H1 (cell line): ENCODE measurements around the gene JADE1. TPM values are rescaled to one million over a fixed set of nuclear protein-coding genes. Genes with fewer than 3 reads are reported as not detected.

Source experiments
- BCL11A ChIP-seq, 2 experiments: IDR thresholded peaks; one replicate each; pipeline ENCODE4 v1.6.1; 2011; ENCODE audit warnings: low read depth in 2 of 2, low read length in 2 of 2, mild to moderate bottlenecking in 2 of 2
- CHD1 ChIP-seq: IDR thresholded peaks from 2 replicates; pipeline ENCODE4 v1.6.1; 2012; ENCODE audit warnings: low read depth, low read length, improper control_type of control experiment
- E2F6 ChIP-seq: IDR thresholded peaks from 2 replicates; pipeline ENCODE4 v1.6.1; 2012; ENCODE audit warnings: inconsistent platforms
- GABPA ChIP-seq: IDR thresholded peaks from 2 replicates; pipeline ENCODE4 v1.6.1; 2011; ENCODE audit warnings: mild to moderate bottlenecking, low read length, moderate library complexity, borderline replicate concordance; ENCODE audit not compliant: insufficient read depth
- NRF1 ChIP-seq: IDR thresholded peaks from 2 replicates; pipeline ENCODE4 v1.6.1; 2011; ENCODE audit warnings: mild to moderate bottlenecking, low read depth, low read length, improper control_type of control experiment
- RAD21 ChIP-seq, 2 experiments: IDR thresholded peaks in 1 of 2; conservative IDR thresholded peaks in 1 of 2; 2 replicates each; pipeline ENCODE4 v1.6.1; 2011; ENCODE audit warnings: low read depth in 2 of 2, low read length in 2 of 2, improper control_type of control experiment in 1 of 2, inconsistent platforms in 1 of 2, mild to moderate bottlenecking in 1 of 2, moderate library complexity in 1 of 2
- TEAD4 ChIP-seq: IDR thresholded peaks from 2 replicates; pipeline ENCODE4 v1.6.1; 2012; ENCODE audit warnings: low read depth, low read length, inconsistent platforms, mixed read lengths
- polyA plus RNA-seq, 7 experiments: library from polyadenylated mRNA; depleted of rRNA in 3 of 7; stranded (reverse) in 5 of 7; unstranded in 2 of 7; fragments of >200 nt in 5 of 7; fragments of 200-250 nt in 2 of 7; gene quantifications; 1 replicate in 5 of 7; 2 replicates in 1 of 7; 4 replicates in 1 of 7; pipeline versions ENCODE4 v1.2.1 to v1.2.3, GENCODE V29; 2011 to 2013; ENCODE audit warnings: missing spikeins in 2 of 7, mixed read lengths in 2 of 7
- total RNA-seq: library from RNA; stranded (reverse); fragmentation: NEBNext Ultra II Directional; extraction: Animal tissue kit (Norgen Biotek cat#: 25700); gene quantifications from 2 replicates; pipeline ENCODE4 v1.2.1, GENCODE V29; 2021
- TF ChIP-seq, protein P1 (sequence below): fragments of 300-600 bp; sonication (generic); IDR thresholded peaks from 2 replicates; pipeline ENCODE4 v1.7.1; 2012; ENCODE audit warnings: low read length, moderate library complexity, mild to moderate bottlenecking, inconsistent platforms; ENCODE audit not compliant: insufficient replicate concordance

The JADE1 gene
- total and polyA plus RNA-seq, 2 of the 8 experiments (the other 6 are each of a cell fraction or from before 2014, with no cell fraction given) = 37.7 to 213 TPM

GRCh38 chr4:128775916-128776315 lies 33.6 kb upstream of the JADE1 start (continued):
- TF ChIP-seq, protein P1, sequence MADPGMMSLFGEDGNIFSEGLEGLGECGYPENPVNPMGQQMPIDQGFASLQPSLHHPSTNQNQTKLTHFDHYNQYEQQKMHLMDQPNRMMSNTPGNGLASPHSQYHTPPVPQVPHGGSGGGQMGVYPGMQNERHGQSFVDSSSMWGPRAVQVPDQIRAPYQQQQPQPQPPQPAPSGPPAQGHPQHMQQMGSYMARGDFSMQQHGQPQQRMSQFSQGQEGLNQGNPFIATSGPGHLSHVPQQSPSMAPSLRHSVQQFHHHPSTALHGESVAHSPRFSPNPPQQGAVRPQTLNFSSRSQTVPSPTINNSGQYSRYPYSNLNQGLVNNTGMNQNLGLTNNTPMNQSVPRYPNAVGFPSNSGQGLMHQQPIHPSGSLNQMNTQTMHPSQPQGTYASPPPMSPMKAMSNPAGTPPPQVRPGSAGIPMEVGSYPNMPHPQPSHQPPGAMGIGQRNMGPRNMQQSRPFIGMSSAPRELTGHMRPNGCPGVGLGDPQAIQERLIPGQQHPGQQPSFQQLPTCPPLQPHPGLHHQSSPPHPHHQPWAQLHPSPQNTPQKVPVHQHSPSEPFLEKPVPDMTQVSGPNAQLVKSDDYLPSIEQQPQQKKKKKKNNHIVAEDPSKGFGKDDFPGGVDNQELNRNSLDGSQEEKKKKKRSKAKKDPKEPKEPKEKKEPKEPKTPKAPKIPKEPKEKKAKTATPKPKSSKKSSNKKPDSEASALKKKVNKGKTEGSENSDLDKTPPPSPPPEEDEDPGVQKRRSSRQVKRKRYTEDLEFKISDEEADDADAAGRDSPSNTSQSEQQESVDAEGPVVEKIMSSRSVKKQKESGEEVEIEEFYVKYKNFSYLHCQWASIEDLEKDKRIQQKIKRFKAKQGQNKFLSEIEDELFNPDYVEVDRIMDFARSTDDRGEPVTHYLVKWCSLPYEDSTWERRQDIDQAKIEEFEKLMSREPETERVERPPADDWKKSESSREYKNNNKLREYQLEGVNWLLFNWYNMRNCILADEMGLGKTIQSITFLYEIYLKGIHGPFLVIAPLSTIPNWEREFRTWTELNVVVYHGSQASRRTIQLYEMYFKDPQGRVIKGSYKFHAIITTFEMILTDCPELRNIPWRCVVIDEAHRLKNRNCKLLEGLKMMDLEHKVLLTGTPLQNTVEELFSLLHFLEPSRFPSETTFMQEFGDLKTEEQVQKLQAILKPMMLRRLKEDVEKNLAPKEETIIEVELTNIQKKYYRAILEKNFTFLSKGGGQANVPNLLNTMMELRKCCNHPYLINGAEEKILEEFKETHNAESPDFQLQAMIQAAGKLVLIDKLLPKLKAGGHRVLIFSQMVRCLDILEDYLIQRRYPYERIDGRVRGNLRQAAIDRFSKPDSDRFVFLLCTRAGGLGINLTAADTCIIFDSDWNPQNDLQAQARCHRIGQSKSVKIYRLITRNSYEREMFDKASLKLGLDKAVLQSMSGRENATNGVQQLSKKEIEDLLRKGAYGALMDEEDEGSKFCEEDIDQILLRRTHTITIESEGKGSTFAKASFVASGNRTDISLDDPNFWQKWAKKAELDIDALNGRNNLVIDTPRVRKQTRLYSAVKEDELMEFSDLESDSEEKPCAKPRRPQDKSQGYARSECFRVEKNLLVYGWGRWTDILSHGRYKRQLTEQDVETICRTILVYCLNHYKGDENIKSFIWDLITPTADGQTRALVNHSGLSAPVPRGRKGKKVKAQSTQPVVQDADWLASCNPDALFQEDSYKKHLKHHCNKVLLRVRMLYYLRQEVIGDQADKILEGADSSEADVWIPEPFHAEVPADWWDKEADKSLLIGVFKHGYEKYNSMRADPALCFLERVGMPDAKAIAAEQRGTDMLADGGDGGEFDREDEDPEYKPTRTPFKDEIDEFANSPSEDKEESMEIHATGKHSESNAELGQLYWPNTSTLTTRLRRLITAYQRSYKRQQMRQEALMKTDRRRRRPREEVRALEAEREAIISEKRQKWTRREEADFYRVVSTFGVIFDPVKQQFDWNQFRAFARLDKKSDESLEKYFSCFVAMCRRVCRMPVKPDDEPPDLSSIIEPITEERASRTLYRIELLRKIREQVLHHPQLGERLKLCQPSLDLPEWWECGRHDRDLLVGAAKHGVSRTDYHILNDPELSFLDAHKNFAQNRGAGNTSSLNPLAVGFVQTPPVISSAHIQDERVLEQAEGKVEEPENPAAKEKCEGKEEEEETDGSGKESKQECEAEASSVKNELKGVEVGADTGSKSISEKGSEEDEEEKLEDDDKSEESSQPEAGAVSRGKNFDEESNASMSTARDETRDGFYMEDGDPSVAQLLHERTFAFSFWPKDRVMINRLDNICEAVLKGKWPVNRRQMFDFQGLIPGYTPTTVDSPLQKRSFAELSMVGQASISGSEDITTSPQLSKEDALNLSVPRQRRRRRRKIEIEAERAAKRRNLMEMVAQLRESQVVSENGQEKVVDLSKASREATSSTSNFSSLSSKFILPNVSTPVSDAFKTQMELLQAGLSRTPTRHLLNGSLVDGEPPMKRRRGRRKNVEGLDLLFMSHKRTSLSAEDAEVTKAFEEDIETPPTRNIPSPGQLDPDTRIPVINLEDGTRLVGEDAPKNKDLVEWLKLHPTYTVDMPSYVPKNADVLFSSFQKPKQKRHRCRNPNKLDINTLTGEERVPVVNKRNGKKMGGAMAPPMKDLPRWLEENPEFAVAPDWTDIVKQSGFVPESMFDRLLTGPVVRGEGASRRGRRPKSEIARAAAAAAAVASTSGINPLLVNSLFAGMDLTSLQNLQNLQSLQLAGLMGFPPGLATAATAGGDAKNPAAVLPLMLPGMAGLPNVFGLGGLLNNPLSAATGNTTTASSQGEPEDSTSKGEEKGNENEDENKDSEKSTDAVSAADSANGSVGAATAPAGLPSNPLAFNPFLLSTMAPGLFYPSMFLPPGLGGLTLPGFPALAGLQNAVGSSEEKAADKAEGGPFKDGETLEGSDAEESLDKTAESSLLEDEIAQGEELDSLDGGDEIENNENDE = no peak
- TF ChIP-seq RAD21 (IDR thresholded peaks at IDR 0.05 in 1 of 2, conservative IDR thresholded peaks at IDR 0.05 in 1 of 2; ENCODE audit: low read depth in 2 of 2, low read length in 2 of 2) (no peak), BCL11A (IDR thresholded peaks at IDR 0.05; ENCODE audit: low read depth in 2 of 2, low read length in 2 of 2) (no peak), E2F6 (no peak), CHD1 (no peak), TEAD4 (no peak), GABPA (no peak), NRF1 (no peak)
